Progenitor cell of endocrine pancreas (in vitro differentiated cells): ENCODE measurements around the gene CRYL1. TPM values are rescaled to one million over a fixed set of nuclear protein-coding genes. Genes with fewer than 3 reads are reported as not detected.

Source experiments
- DNase-seq: peaks from one replicate; pipeline ENCODE4 v3.0.0; 2021; ENCODE audit warnings: low spot score; ENCODE audit not compliant: unreplicated experiment
- H3K27ac Mint-ChIP-seq: 2 replicates; pipeline ENCODE4 v1.8.0; 2021; ENCODE audit warnings: mild to moderate bottlenecking, moderate library complexity, mixed read lengths
- H3K27me3 Mint-ChIP-seq: 2 replicates; pipeline ENCODE4 v1.8.0; 2021; ENCODE audit warnings: mixed read lengths
- H3K36me3 Mint-ChIP-seq: 2 replicates; pipeline ENCODE4 v1.8.0; 2022; ENCODE audit warnings: mixed read lengths; ENCODE audit not compliant: insufficient read depth
- H3K4me1 Mint-ChIP-seq: 2 replicates; pipeline ENCODE4 v1.8.0; 2021; ENCODE audit warnings: low read depth, mixed read lengths
- H3K4me3 Mint-ChIP-seq: 2 replicates; pipeline ENCODE4 v1.8.0; 2021; ENCODE audit warnings: low read depth, mild to moderate bottlenecking, moderate library complexity, mixed read lengths
- H3K9me3 Mint-ChIP-seq: 2 replicates; pipeline ENCODE4 v1.8.0; 2021; ENCODE audit warnings: low read depth, mixed read lengths
- CTCF ChIP-seq: fragments of 200-600 bp; sonication (generic); IDR thresholded peaks from one replicate; pipeline ENCODE4 v1.5.0; 2021; ENCODE audit warnings: antibody characterized with exemption, mild to moderate bottlenecking; ENCODE audit not compliant: unreplicated experiment
- total RNA-seq: library from RNA; stranded (reverse); gene quantifications from 2 replicates; pipeline ENCODE4 v1.2.1, GENCODE V29; 2021

The CRYL1 gene
- total RNA-seq, 1 donor from 2014 or later = 11.7 TPM

GRCh38 chr13:20431080-20431479 is 94.6 kb downstream of the CRYL1 start:
- H3K4me1 Mint-ChIP-seq = peaks cover 2% of the 10 kb centered on the region
- H3K9me3 Mint-ChIP-seq = no peaks in the 10 kb centered on the region
- no peaks in the 10 kb centered on the region for H3K27me3 Mint-ChIP-seq
- H3K36me3 Mint-ChIP-seq = peaks cover 1% of the 10 kb centered on the region
- H3K4me3 Mint-ChIP-seq = no peak overlapping the region
- TF ChIP-seq CTCF = no peak
- no peak overlapping the region for H3K27ac Mint-ChIP-seq
- no peak for DNase-seq

GRCh38 chr13:20430296-20430695 is 95.4 kb downstream of the CRYL1 start:
- TF ChIP-seq CTCF = no peak
- no peak for DNase-seq
- Mint-ChIP-seq H3K9me3 (no peaks in the 10 kb centered on the region), H3K36me3 (peaks cover 1% of the 10 kb centered on the region), H3K4me1 (peaks cover 2% of the 10 kb centered on the region), H3K27me3 (no peaks in the 10 kb centered on the region), H3K4me3 (no peak overlapping the region), H3K27ac (no peak overlapping the region)

GRCh38 chr13:20429682-20430081 is 96.0 kb downstream of the CRYL1 start:
- H3K4me1 Mint-ChIP-seq = peaks cover 2% of the 10 kb centered on the region
- no peaks in the 10 kb centered on the region for H3K27me3 Mint-ChIP-seq
- no peak overlapping the region for H3K27ac Mint-ChIP-seq
- TF ChIP-seq CTCF = no peak
- H3K36me3 Mint-ChIP-seq = peaks cover 1% of the 10 kb centered on the region
- H3K4me3 Mint-ChIP-seq = no peak overlapping the region
- no peak for DNase-seq
- no peaks in the 10 kb centered on the region for H3K9me3 Mint-ChIP-seq

GRCh38 chr13:20428666-20429644 is 96.7 kb downstream of the CRYL1 start:
- H3K4me1 Mint-ChIP-seq = peaks cover 2% of the 10 kb centered on the region
- H3K27ac Mint-ChIP-seq = no peak overlapping the region
- H3K4me3 Mint-ChIP-seq = no peak overlapping the region
- DNase-seq = no peak
- no peak for TF ChIP-seq CTCF
- H3K36me3 Mint-ChIP-seq = peaks cover under 1% of the 10 kb centered on the region
- no peaks in the 10 kb centered on the region for H3K27me3 Mint-ChIP-seq
- H3K9me3 Mint-ChIP-seq = no peaks in the 10 kb centered on the region

GRCh38 chr13:20426766-20427448 is 98.8 kb downstream of the CRYL1 start:
- TF ChIP-seq CTCF = no peak
- Mint-ChIP-seq H3K36me3 (peaks cover 4% of the 10 kb centered on the region), H3K4me3 (no peak overlapping the region), H3K9me3 (peaks cover 7% of the 10 kb centered on the region), H3K27ac (no peak overlapping the region), H3K27me3 (no peaks in the 10 kb centered on the region), H3K4me1 (peaks cover 2% of the 10 kb centered on the region)
- DNase-seq = no peak
